Germinal center (tissue), 1 donor: ENCODE data around the gene CNBD2.
"Not testable (repeated sequence)": the region's sequence is repeated elsewhere in the genome, so short reads cannot be mapped to it uniquely, and the experiment has no call there.

Source experiments
- DNase-seq: peaks from one replicate; pipeline ENCODE4 v3.0.0; 2012; ENCODE audit warnings: mixed read lengths, low spot score

CNBD2 gene

DNA sequence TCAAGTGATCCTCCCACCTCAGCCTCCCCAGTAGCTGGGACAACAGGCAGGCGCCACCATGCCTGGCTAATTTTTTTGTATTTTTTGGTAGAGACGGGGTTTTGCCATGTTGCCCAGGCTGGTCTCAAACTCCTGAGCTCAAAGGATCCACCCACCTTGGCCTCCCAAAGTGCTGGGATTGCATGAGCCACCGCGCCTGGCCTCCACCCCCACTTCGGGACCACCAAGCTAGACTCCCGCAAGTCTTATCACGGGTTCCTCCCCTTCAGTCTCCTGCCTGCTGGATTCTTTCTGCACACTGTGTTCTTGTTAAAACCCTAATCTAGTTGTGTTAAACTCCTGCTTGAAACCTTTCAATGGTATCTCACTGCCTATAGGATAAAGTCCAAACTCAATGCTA is 57.7 kb downstream of the CNBD2 start:
- not testable (repeated sequence) for DNase-seq

DNA sequence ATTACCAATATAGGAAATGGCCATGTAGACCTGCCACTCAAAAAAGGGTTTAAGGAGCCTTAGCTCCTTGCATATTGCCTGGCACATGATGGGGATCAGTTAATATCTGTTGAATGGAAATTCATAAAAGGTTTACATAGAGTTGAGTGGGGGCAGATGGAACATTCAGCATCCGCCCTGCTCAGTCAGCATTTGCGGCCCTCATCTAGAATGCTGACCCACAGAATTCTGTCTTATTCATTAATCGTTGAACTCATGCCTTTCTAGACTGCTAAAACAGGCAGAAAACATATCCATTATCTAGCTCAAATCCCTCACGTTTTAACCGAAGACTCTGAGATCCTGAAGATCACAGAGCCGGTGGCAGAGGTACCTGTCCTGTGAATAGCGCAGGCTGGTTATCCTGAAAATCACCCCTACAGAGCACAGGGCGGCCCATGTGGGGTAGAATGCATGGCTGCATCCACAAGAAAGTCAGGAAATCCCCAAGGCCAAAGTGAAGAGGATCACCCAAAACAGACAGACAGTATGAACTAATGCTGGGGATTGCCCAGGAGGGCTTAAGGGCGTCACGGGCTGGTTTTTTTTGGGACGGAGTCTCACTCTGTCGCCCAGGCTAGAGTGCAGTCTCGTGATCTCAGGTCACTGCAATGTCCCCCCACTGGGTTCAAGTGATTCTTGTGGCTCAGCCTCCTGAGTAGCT is 59.9 kb downstream of the CNBD2 start:
- no peak for DNase-seq

DNA sequence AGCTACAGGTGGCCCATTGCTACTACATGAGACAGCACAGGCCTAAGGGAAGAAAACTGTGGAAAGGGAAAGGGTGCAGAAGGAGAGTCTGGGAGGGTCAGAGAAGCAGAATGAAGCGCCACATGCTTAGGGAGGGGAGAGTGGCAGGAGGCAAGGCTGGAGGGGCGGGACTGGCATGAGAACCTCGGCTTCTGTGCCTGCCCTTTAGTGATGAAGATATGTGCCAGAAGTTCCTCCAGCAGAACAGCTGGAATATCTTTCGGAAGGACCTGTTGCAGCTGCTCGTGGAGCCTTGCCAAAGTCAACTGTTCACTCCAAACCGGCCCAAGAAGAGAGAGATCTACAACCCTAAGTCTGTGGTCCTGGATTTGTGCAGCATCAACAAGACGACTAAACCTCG is 61.8 kb downstream of the CNBD2 start:
- DNase-seq = no peak

DNA sequence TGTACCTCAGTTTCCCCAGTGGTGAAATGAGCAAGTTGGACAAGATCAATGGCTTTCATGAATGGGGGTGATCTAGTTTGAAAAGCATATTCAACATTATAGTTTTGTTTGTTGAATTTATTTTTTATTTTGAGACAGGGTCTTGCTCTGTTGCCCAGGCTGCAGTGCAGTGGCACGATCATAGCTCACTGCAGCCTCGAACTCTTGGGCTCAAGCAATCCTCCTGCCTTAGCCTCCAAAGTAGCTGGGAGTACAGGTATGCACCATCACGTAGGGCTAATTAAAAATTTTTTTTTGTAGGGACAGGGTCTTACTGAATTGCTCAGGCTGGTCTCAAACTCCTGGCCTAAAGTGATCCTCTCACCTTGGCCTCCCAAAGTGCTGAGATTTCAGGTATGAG is 63.4 kb downstream of the CNBD2 start:
- DNase-seq = no peak

DNA sequence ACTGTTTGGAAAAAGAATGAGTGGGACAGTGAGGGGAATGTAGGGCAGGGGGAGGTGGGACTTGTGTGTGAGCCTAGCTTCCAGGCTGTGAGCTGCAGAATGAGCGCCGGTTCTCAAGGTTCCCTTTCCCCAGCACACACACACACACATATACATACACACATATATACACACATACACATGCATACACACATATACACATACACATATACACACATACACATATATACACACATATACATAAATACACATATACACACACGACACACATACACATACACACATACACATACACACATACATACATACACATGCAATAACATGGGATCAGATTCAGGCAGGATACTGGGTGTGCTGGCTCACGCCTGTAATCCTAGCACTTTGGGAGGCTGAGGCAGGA is 66.5 kb downstream of the CNBD2 start:
- no peak for DNase-seq

- no peak for DNase-seq
Observed at GRCh38 chr20:36035745-36036144, 67.4 kb downstream of the CNBD2 start.

DNA sequence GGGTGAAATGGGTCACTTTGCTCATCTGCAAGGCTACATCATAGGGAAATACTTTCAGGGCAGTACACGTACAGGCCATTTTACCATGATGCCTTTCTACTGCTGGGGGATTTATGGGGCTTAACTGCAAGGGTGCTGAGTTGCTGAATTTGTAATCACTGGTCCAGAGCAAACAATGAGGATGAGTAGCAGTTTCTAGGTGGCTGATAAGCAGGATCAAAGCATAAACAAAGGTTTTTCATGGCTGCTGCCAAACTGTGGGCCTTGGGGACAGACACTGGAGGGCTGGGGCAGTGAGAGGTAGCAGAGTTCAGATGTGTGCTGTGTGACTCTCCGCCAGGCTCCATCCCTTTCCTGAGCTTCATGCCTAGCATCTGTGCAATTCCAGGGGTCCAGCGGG is 68.3 kb downstream of the CNBD2 start:
- no peak for DNase-seq

DNA sequence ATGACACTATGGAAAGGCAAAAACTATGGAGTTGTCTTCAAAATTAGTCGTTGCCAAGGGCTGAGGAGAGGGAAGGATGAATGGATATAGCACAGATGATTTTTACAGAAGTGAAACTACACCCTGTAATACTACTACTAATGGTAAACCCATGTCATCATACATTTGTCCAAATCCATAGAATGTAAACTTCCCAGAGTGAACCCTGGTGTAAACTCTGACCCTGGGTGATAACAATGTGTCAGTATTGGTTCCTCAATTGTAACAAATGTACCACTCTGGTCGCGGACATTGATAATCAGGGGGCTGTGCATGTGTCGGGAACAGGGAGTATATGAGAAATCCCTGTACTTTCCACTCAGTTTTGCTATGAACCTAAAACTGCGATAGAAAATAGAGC is 72.2 kb downstream of the CNBD2 start:
- no peak for DNase-seq

- DNase-seq = no peak
Observed at GRCh38 chr20:36043441-36043840, 75.1 kb downstream of the CNBD2 start.

GRCh38 chr20:36043892-36044515 is 75.6 kb downstream of the CNBD2 start:
- DNase-seq = no peak

DNA sequence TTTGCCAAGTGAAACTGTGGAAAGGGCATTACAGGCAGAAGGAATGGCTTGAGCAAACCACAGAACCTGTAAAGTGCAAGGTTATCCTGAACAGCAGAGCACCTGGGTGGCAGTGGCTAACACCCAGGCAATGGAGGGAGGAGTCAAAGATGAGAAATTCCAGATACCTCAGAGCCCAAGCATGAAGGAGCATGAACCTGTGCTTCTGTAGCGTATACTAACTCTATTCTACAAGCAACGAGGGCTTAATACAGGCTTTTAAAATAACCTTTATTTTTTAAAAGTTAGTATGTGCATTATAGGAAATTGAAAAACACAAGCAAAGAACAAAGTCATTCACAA is 77.0 kb downstream of the CNBD2 start:
- no peak for DNase-seq

- DNase-seq = not testable (repeated sequence)
Observed at GRCh38 chr20:36046073-36046798, 77.8 kb downstream of the CNBD2 start.

DNA sequence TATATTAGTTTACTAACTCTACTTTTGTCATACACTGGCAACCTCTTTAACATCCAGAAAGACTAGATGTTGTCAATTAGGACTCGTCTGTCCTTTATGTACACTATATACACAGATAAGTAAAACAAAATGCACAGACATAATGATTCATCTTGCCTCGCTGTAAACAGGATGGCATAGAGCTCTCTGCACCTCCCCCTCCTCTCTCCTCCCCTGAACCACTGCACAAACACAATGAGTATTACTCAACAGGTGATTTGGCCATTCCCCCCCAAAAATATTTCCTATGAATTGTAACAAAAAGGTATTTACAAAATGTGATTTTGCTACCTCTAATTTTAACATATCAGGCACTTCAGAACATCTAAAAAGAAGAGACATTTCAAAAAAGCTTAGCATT is 81.0 kb downstream of the CNBD2 start:
- not testable (repeated sequence) for DNase-seq

GRCh38 chr20:36050436-36051317 is 82.3 kb downstream of the CNBD2 start:
- DNase-seq = peak; percentile 92

DNA sequence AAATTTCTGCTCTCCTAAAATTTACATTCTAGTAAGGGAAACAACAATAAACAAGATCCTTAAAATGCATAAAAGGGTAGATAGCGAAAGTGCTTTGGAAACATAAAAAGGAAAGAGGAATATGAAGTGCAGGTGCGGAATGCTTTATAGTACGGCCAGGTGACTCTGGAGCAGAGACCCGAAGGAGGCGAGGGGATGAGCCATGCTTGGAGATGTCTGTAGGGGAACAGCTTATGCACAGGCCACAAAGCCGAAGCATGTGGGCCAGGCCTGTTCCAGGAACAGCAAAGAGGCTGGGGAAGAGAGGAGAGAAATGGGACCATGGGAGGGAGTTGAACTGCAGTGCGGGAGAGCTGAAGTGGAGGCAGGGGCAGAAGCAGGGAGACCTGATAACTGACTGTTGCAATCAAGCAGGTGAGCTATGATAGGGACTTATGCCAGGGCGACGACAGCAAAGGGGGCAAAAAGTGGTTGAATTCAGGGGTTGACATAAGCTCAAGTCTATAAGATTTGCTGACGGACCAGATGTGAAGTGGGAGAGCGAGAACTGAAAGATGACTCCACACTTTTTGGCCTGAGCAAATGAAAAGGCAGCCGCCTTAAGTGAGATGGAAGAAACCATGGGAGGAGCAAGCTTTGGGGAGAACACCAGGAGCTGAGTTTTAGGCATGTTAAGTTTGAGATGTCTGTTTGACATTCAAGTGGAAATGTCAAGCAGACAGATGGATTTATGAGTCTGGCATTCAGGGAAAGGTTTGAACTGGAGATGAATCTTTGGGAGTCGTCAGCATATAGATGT is 83.1 kb downstream of the CNBD2 start:
- DNase-seq = no peak

DNA sequence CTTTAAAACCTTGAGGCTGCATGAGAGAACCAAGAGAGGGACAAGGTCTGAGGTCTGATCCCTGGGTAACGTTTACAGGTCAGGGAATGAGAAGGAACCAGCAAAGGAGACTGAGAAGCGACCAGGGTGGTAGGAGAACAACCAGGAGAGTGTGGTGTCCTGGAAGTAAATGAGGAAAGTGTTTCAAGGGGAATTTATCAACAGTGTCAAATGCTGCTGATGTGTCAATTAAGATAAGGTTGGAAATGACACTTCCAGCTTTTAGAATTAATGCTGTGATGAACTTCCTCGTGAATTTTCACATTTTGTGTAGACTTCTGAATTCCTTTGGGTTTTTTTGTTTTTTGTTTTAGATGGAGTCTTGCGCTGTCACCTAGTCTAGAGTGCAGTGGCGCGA is 83.7 kb downstream of the CNBD2 start:
- DNase-seq = no peak

GRCh38 chr20:36053863-36054518 is 85.6 kb downstream of the CNBD2 start:
- not testable (repeated sequence) for DNase-seq

GRCh38 chr20:36055145-36055544 is 86.8 kb downstream of the CNBD2 start:
- no peak for DNase-seq

DNA sequence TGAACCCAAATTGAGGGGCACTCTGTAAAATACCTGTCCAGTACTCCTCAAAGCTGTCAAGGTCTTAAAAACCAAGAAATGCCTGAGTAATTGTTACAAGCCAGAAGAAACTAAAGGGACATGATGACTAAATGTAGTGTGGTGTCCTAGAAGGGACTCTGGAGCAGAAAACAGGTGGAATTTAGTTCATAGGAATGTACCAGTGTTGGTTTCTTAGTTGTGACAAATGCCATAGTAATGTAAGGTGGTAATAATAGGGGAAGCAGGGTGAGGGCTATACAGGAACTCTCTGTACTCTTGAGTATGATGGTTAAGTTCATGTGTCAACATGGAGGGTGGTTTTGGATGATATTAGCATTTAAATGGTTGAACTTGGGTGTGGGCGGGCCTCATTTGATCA is 92.3 kb downstream of the CNBD2 start:
- no peak for DNase-seq

GRCh38 chr20:36061754-36062153 is 93.4 kb downstream of the CNBD2 start:
- DNase-seq = no peak

DNA sequence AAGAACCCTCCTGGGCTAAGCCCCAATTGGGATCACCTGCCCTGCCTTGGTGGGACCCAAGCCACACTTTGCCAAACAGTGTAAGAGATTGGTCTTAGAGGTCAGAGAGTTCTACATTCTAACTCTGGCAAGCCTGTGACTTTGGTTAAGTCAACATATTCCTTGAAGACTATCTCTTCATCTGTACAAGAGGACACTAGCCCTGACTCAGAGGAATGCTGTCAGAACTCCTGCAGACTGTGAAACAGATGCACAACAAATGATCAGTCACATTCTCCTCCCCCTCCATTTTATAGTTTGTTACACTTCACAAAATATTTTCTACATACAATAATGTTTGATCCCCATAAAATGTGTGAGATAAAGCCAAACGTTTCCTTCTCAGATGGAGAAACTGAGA is 94.4 kb downstream of the CNBD2 start:
- DNase-seq = no peak
